HL-60 (cell line): Measurements from ENCODE around the gene IL17D.

ENCODE experiments used
- CTCF ChIP-seq: IDR thresholded peaks from one replicate; pipeline ENCODE4 v1.5.1; 2011; ENCODE audit warnings: low read length, control low read depth, inconsistent platforms; ENCODE audit not compliant: insufficient read depth
- GABPA ChIP-seq: IDR thresholded peaks from 2 replicates; pipeline ENCODE4 v1.6.1; 2012; ENCODE audit warnings: low read depth
- TF ChIP-seq, protein P1 (sequence below): IDR thresholded peaks from 2 replicates; pipeline ENCODE4 v1.6.1; 2012; ENCODE audit warnings: low read depth; ENCODE audit not compliant: insufficient replicate concordance

- TF ChIP-seq GABPA (no peak), CTCF (no peak)
- TF ChIP-seq, protein P1, sequence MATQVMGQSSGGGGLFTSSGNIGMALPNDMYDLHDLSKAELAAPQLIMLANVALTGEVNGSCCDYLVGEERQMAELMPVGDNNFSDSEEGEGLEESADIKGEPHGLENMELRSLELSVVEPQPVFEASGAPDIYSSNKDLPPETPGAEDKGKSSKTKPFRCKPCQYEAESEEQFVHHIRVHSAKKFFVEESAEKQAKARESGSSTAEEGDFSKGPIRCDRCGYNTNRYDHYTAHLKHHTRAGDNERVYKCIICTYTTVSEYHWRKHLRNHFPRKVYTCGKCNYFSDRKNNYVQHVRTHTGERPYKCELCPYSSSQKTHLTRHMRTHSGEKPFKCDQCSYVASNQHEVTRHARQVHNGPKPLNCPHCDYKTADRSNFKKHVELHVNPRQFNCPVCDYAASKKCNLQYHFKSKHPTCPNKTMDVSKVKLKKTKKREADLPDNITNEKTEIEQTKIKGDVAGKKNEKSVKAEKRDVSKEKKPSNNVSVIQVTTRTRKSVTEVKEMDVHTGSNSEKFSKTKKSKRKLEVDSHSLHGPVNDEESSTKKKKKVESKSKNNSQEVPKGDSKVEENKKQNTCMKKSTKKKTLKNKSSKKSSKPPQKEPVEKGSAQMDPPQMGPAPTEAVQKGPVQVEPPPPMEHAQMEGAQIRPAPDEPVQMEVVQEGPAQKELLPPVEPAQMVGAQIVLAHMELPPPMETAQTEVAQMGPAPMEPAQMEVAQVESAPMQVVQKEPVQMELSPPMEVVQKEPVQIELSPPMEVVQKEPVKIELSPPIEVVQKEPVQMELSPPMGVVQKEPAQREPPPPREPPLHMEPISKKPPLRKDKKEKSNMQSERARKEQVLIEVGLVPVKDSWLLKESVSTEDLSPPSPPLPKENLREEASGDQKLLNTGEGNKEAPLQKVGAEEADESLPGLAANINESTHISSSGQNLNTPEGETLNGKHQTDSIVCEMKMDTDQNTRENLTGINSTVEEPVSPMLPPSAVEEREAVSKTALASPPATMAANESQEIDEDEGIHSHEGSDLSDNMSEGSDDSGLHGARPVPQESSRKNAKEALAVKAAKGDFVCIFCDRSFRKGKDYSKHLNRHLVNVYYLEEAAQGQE = no peak
Observed at GRCh38 chr13:20740021-20740420, 36.5 kb downstream of the IL17D start.
